ENCODE measurements around the gene TIMM17B. TPM values are rescaled to one million over a fixed set of nuclear protein-coding genes. Genes with fewer than 3 reads are reported as not detected.

TIMM17B gene
- total RNA-seq, 2 experiments from 2014 or later: 55.2 to 60.6 TPM

DNA sequence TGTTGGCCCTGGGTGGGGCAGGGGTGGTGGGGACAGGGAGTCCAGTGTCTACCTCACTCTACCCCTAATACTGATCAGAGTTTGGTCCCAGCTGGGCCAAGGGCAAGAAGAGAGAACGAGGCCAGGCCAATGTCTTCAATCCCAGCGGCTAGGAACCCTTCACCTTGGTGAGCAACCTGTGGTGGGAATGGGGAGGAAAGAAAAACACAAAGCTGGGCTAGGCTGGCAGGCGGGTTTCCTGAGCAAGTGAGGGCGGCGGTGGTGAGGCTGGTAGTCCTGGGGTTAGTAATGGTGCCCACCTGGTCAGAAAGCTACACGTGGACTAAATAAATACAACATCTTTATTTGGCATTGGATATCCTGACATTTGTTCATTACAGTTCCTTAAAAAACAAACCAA lies 5.7 kb upstream of the TIMM17B start:
- H3K9me3 Mint-ChIP-seq: no peaks in the 10 kb centered on the region
- no peak overlapping the region for H3K4me3 Mint-ChIP-seq
- no peaks in the 10 kb centered on the region for H3K27me3 Mint-ChIP-seq
- no peak for DNase-seq
- POLR2A ChIA-PET: interaction anchor here (1.0 to 1.4 kb wide), 4 partner anchors 9 to 255 kb away, joined by 3 to 7 read pairs (median 3); partner anchors contain the start of gene SLC35A2
- H3K4me1 Mint-ChIP-seq: peaks cover 13% of the 10 kb centered on the region
- peaks cover 29% of the 10 kb centered on the region for H3K36me3 Mint-ChIP-seq (ENCODE audit: low read depth)
- CTCF ChIA-PET: interaction anchor here (1.3 kb wide), 1 partner anchor 34 kb away, joined by 3 read pairs; no protein-coding TSS in a partner anchor
- H3K27ac Mint-ChIP-seq: no peak overlapping the region

DNA sequence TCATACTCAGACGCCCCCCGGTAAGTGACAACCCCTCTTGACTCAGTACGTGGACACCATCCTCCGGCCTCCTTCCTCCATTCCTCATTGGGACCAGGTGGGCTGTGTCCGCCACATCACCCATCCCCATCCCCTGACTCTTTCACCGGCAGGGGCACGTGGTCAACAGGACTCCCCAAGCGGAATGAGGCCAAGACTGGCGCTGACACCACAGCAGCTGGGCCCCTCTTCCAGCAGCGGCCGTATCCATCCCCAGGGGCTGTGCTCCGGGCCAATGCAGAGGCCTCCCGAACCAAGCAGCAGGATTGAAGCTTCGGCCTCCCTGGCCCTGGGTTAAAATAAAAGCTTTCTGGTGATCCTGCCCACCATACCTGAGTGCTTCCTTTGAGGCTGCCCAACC lies 5.2 kb upstream of the TIMM17B start:
- Mint-ChIP-seq H3K4me3 (no peak overlapping the region), H3K27me3 (no peaks in the 10 kb centered on the region), H3K27ac (no peak overlapping the region), H3K9me3 (no peaks in the 10 kb centered on the region), H3K36me3 (ENCODE audit: low read depth) (peaks cover 29% of the 10 kb centered on the region), H3K4me1 (peaks cover 15% of the 10 kb centered on the region)
- ChIA-PET CTCF (interaction anchor here (1.3 kb wide), 1 partner anchor 35 kb away, joined by 3 read pairs; no protein-coding TSS in a partner anchor), POLR2A (interaction anchor here (1.0 to 1.4 kb wide), 2 partner anchors 9 to 13 kb away, joined by 3 to 7 read pairs; partner anchors contain the start of gene SLC35A2)
- no peak for DNase-seq

GRCh38 chrX:48902135-48902534 lies 4.6 kb upstream of the TIMM17B start:
- no peak overlapping the region for H3K27ac Mint-ChIP-seq
- H3K36me3 Mint-ChIP-seq (ENCODE audit: low read depth): peaks cover 29% of the 10 kb centered on the region
- H3K9me3 Mint-ChIP-seq: no peaks in the 10 kb centered on the region
- ChIA-PET POLR2A (interaction anchor here (1.1 to 5.2 kb wide), 3 partner anchors 9 to 101 kb away, joined by 3 to 51 read pairs (median 3); partner anchors contain the start of gene SLC35A2), CTCF (no interaction called here)
- H3K4me1 Mint-ChIP-seq: peaks cover 15% of the 10 kb centered on the region
- DNase-seq: no peak
- no peak overlapping the region for H3K4me3 Mint-ChIP-seq
- no peaks in the 10 kb centered on the region for H3K27me3 Mint-ChIP-seq

GRCh38 chrX:48901069-48901468 lies 3.5 kb upstream of the TIMM17B start:
- no peaks in the 10 kb centered on the region for H3K27me3 Mint-ChIP-seq
- CTCF ChIA-PET: no interaction called here
- POLR2A ChIA-PET: interaction anchor here (1.1 to 5.2 kb wide), 2 partner anchors 10 to 100 kb away, joined by 3 to 51 read pairs; partner anchors contain the start of gene SLC35A2
- no peaks in the 10 kb centered on the region for H3K9me3 Mint-ChIP-seq
- peaks cover 29% of the 10 kb centered on the region for H3K36me3 Mint-ChIP-seq (ENCODE audit: low read depth)
- DNase-seq: no peak
- H3K4me3 Mint-ChIP-seq: no peak overlapping the region
- H3K4me1 Mint-ChIP-seq: peaks cover 23% of the 10 kb centered on the region
- no peak overlapping the region for H3K27ac Mint-ChIP-seq

DNA sequence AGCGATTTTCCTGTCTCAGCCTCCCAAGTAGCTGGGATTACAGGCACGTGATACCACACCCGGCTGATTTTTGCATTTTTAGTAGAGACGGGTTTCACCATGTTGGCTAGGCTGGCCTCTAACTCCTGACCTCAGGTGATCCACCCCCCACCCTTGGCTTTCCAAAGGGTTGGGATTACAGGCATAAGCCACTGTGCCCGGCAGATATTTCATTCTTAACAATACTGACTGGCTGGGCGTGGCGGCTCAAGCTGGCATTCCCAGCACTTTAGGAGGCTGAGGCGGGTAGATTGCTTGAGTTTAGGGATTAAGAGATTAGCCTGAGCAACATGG lies 1.5 kb upstream of the TIMM17B start:
- no peaks in the 10 kb centered on the region for H3K9me3 Mint-ChIP-seq
- H3K27me3 Mint-ChIP-seq: no peaks in the 10 kb centered on the region
- peak overlapping the region; percentile 35 for H3K4me3 Mint-ChIP-seq
- H3K36me3 Mint-ChIP-seq (ENCODE audit: low read depth): peaks cover 32% of the 10 kb centered on the region
- DNase-seq: no peak
- peaks cover 32% of the 10 kb centered on the region for H3K4me1 Mint-ChIP-seq
- ChIA-PET POLR2A (interaction anchor here (1.5 to 5.2 kb wide), 4 partner anchors 9 to 267 kb away, joined by 4 to 51 read pairs (median 11); partner anchors contain the start of genes OTUD5 and SLC35A2), CTCF (interaction anchor here (2.9 kb wide), 1 partner anchor 13 kb away, joined by 8 read pairs; the partner anchor contains the start of gene SLC35A2)
- no peak overlapping the region for H3K27ac Mint-ChIP-seq

DNA sequence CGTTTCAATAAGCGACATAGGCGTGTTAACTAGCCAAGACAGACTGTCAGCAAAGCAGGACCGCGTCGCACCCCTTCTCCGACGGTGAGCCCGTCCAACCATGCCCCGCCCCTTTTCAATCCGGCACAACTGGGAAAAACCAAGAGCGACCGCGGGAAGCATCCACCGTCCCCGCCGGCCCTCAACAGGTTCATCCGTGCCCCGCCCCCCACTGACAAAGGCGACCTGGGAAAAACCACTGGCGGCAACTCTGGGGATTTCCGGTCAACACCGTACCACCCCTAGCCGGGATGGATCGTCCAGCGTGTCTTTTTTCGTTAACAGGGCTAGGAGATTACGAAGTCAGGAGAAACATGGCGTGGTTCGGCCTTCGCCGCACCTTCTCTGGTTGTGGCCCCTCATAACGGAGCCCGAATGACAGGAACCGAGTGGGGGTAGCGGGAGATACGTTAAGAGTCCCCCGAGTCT lies 377 bp downstream of the TIMM17B start:
- ChIA-PET POLR2A (interaction anchor here (0.9 to 5.2 kb wide), 22 partner anchors 9 to 325 kb away, joined by 3 to 51 read pairs (median 6); partner anchors contain the start of genes GRIPAP1, HDAC6, OTUD5 and PIM2), CTCF (interaction anchor here (0.9 to 2.9 kb wide), 6 partner anchors 15 to 266 kb away, joined by 3 to 9 read pairs (median 6); partner anchors contain the start of gene SLC35A2)
- peaks cover 23% of the 10 kb centered on the region for H3K36me3 Mint-ChIP-seq (ENCODE audit: low read depth)
- no peaks in the 10 kb centered on the region for H3K9me3 Mint-ChIP-seq
- peak overlapping the region; percentile 83 for H3K4me3 Mint-ChIP-seq
- H3K27ac Mint-ChIP-seq: peak overlapping the region; percentile 98
- peaks cover 36% of the 10 kb centered on the region for H3K4me1 Mint-ChIP-seq
- H3K27me3 Mint-ChIP-seq: no peaks in the 10 kb centered on the region
- DNase-seq: peak; percentile 63

- peak overlapping the region; percentile 83 for H3K4me3 Mint-ChIP-seq
- no peaks in the 10 kb centered on the region for H3K9me3 Mint-ChIP-seq
- peaks cover 18% of the 10 kb centered on the region for H3K36me3 Mint-ChIP-seq (ENCODE audit: low read depth)
- peak overlapping the region; percentile 98 for H3K27ac Mint-ChIP-seq
- H3K27me3 Mint-ChIP-seq: no peaks in the 10 kb centered on the region
- DNase-seq: no peak
- H3K4me1 Mint-ChIP-seq: peaks cover 41% of the 10 kb centered on the region
- POLR2A ChIA-PET: interaction anchor here (1.5 to 2.7 kb wide), 3 partner anchors 62 to 199 kb away, joined by 3 to 14 read pairs (median 9); partner anchors contain the start of gene OTUD5
- CTCF ChIA-PET: interaction anchor here (0.7 to 2.9 kb wide), 4 partner anchors 15 to 267 kb away, joined by 3 to 9 read pairs (median 7); partner anchors contain the start of gene SLC35A2
Measured at GRCh38 chrX:48896611-48897011, 957 bp downstream of the TIMM17B start.

DNA sequence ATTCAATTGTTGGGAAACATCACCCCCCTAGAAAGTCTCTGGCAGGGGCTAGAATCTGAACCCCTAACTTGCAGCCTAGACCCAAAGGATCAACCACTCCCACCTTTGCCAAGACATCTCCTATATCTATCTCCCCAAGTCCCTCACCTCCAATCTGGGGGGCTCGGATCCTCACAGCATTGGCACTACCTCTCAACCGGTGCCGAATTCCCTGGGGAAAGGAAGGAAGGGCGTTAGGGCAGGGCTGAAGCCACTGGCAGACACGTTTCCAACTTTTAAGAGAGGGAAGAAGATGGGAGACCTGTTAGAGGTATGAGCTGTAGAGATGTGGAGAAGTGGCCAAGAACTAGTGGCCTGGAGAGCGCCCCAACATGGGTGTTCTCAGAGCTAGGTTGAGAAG lies 2.7 kb downstream of the TIMM17B start:
- no peaks in the 10 kb centered on the region for H3K27me3 Mint-ChIP-seq
- CTCF ChIA-PET: interaction anchor here (1.6 kb wide), 1 partner anchor 42 kb away, joined by 5 read pairs; no protein-coding TSS in a partner anchor

DNA sequence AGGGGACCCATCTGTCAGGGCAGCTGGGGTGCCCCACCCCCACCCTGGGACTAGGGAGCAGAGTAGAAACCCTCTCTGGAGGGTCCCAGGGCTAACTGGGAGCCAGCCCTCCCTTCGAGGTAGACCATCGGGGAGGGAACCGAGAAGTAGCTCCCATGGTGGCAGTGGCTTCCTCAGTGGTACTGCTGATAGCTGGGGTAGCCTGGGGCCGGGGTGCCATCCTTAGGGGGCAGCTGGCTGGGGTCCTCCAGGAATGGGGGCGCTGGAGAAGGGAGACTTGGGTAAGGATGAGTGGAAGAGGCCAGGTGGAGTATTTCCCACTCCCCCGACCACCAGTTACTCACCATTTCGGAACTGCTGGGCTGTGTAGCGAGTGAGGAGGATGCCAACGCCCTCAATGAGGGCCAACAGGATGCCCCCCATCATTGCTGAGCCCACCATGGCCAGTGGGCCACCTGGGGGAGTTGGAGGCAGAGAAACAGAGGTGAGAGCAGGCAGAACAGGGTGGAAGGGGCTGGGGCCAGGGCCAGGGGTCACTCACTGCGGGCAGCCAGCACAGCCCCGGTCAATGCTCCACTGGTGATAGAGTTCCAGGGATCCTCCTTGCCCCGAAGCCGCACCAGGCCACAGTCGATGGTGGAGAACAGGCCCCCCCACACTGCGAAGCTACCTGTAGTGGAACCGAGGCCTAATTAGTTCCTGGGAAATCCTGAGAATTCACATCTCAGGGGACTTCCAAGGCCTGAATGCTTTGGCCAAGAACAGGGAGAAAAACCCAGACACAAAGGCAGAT lies 3.8 kb downstream of the TIMM17B start:
- DNase-seq: no peak
- H3K9me3 Mint-ChIP-seq: no peaks in the 10 kb centered on the region
- POLR2A ChIA-PET: interaction anchor here (0.5 kb wide), 1 partner anchor 39 kb away, joined by 3 read pairs; no protein-coding TSS in a partner anchor
- CTCF ChIA-PET: interaction anchor here (1.6 kb wide), 1 partner anchor 44 kb away, joined by 5 read pairs; no protein-coding TSS in a partner anchor
- H3K27ac Mint-ChIP-seq: no peak overlapping the region
- no peaks in the 10 kb centered on the region for H3K27me3 Mint-ChIP-seq
- peaks cover 39% of the 10 kb centered on the region for H3K4me1 Mint-ChIP-seq
- H3K4me3 Mint-ChIP-seq: no peak overlapping the region
- peaks cover 12% of the 10 kb centered on the region for H3K36me3 Mint-ChIP-seq (ENCODE audit: low read depth)

More for the DNA sequence above, 2.7 kb downstream of the TIMM17B start:
- H3K9me3 Mint-ChIP-seq: no peaks in the 10 kb centered on the region
- no peak overlapping the region for H3K27ac Mint-ChIP-seq
- no peak overlapping the region for H3K4me3 Mint-ChIP-seq
- POLR2A ChIA-PET: no interaction called here
- peaks cover 12% of the 10 kb centered on the region for H3K36me3 Mint-ChIP-seq (ENCODE audit: low read depth)
- peaks cover 45% of the 10 kb centered on the region for H3K4me1 Mint-ChIP-seq
- no peak for DNase-seq

DNA sequence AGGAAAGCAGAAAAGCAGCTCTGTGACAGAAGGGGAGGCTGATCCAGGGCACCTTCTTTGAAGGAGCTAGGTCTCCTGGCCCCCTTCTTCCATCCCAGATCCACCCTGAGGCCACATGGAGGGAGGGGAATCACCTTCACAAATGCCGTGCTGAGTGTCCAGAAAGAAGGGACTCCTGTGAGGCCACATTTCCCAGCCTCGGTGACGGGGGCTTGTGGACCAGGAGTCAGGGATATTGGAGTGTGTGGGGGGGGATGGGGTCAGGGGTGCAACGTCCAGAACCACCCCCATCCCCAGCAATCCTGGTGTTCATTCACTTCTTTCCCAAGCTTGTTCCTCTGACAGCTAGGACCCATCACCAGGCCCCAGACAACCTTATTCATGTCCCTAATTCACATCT lies 4.7 kb downstream of the TIMM17B start:
- peaks cover 34% of the 10 kb centered on the region for H3K4me1 Mint-ChIP-seq
- ChIA-PET POLR2A (interaction anchor here (1.3 to 2.2 kb wide), 2 partner anchors 19 to 150 kb away, joined by 3 to 8 read pairs; partner anchors contain the start of gene SLC35A2), CTCF (interaction anchor here (0.6 to 1.8 kb wide), 2 partner anchors 19 to 204 kb away, joined by 3 to 5 read pairs; partner anchors contain the start of gene SLC35A2)
- no peaks in the 10 kb centered on the region for H3K9me3 Mint-ChIP-seq
- H3K27ac Mint-ChIP-seq: no peak overlapping the region
- H3K4me3 Mint-ChIP-seq: no peak overlapping the region
- no peak for DNase-seq
- H3K36me3 Mint-ChIP-seq (ENCODE audit: low read depth): peaks cover 12% of the 10 kb centered on the region
- no peaks in the 10 kb centered on the region for H3K27me3 Mint-ChIP-seq

- Mint-ChIP-seq H3K4me1 (peaks cover 31% of the 10 kb centered on the region), H3K4me3 (peak overlapping the region; percentile 84), H3K27ac (peak overlapping the region; percentile 58), H3K27me3 (no peaks in the 10 kb centered on the region), H3K36me3 (ENCODE audit: low read depth) (peaks cover 12% of the 10 kb centered on the region), H3K9me3 (no peaks in the 10 kb centered on the region)
- POLR2A ChIA-PET: interaction anchor here (0.7 to 2.2 kb wide), 9 partner anchors 20 to 317 kb away, joined by 3 to 8 read pairs (median 4); partner anchors contain the start of genes GRIPAP1, RBM3, SLC35A2 and WAS
- CTCF ChIA-PET: interaction anchor here (1.0 to 1.9 kb wide), 10 partner anchors 20 to 299 kb away, joined by 3 to 10 read pairs (median 5); partner anchors contain the start of gene SLC35A2
- DNase-seq: peak; percentile 84
Measured at GRCh38 chrX:48891402-48892288, 5.9 kb downstream of the TIMM17B start.

Data from activated CD4-positive, alpha-beta memory T cell treated with anti-CD3 and anti-CD28 coated beads, Interleukin-2, amount 10 ng/mL, durations not matched to agents 7 days and 5 days (primary cell).